ENCODE results near the gene MORN1. TPM values are rescaled to one million over a fixed set of nuclear protein-coding genes. Genes with fewer than 3 reads are reported as not detected.

MORN1 gene
- total and polyA plus RNA-seq, 4 donors, result 5.2 to 23.9 (median 13.9) TPM

DNA sequence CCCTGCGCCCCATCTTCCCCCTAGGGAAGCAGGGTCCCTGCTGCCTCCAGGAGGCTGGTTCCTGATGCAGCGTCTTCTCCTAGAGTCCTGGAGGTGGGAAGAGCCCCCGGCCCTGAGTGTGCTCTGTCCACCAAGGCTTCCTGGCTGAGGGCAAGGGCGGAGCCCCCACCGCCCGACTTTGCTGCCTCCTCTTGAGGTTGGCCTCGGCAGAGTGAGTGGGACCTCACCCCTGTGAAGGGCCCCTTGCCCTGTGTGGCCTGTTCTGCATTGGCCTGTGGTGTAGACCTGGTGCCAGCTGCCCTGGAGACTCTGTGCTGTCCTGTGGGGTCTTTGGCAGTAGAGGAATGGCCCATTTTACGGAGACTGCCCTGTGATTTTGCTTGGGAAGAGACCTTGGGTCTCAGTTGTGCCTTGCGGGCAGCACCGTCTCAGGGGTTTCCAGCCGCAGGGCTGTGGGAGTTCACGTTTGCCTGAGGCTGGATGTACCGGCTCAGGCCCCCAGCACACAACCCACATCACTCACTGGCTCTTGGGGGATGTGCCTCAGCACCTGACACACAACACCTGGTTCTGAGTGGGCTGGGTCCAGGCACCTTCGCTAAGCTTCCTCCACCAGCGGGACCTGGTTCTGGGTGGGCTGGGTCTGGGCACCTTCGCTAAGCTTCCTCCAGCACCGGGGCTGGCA lies 89.6 kb downstream of the MORN1 start:
- Histone ChIP-seq H3K27ac (ENCODE audit: low read depth in 1 of 2, low read length in 1 of 2) (peak overlapping the region in 1 of 2 donors; percentile 94), H3K4me1 (ENCODE audit: control insufficient read depth in 5 of 5, insufficient read depth in 5 of 5, low read length in 5 of 5) (peaks cover 13 to 42% (median 34%) of the 10 kb centered on the region in 5 donors), H3K27me3 (ENCODE audit: control insufficient read depth in 3 of 3, insufficient read depth in 3 of 3, low read length in 2 of 3) (no peaks in the 10 kb centered on the region), H3K9ac (ENCODE audit: insufficient read depth in 1 of 2, low read length in 2 of 2) (no peak overlapping the region), H3K36me3 (ENCODE audit: control insufficient read depth in 4 of 4, insufficient read depth in 4 of 4, low read length in 4 of 4) (peaks cover 7 to 46% (median 18%) of the 10 kb centered on the region in 4 donors), H3K9me3 (ENCODE audit: control insufficient read depth in 4 of 4, insufficient read depth in 3 of 4, low read length in 3 of 4) (no peaks in the 10 kb centered on the region), H3K4me3 (no peak overlapping the region)
- no peak for ATAC-seq (ENCODE audit: insufficient read depth, low FRiP score)
- TF ChIP-seq, protein P1, sequence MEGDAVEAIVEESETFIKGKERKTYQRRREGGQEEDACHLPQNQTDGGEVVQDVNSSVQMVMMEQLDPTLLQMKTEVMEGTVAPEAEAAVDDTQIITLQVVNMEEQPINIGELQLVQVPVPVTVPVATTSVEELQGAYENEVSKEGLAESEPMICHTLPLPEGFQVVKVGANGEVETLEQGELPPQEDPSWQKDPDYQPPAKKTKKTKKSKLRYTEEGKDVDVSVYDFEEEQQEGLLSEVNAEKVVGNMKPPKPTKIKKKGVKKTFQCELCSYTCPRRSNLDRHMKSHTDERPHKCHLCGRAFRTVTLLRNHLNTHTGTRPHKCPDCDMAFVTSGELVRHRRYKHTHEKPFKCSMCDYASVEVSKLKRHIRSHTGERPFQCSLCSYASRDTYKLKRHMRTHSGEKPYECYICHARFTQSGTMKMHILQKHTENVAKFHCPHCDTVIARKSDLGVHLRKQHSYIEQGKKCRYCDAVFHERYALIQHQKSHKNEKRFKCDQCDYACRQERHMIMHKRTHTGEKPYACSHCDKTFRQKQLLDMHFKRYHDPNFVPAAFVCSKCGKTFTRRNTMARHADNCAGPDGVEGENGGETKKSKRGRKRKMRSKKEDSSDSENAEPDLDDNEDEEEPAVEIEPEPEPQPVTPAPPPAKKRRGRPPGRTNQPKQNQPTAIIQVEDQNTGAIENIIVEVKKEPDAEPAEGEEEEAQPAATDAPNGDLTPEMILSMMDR (IDR thresholded peaks at IDR 0.05; ENCODE audit: control extremely low read depth, extremely low read depth), result no peak
- DNase-seq, result no peak
- WGBS, 2 donors, result 65 to 69% methylated on average over 17 of the region's 17 CpGs

DNA sequence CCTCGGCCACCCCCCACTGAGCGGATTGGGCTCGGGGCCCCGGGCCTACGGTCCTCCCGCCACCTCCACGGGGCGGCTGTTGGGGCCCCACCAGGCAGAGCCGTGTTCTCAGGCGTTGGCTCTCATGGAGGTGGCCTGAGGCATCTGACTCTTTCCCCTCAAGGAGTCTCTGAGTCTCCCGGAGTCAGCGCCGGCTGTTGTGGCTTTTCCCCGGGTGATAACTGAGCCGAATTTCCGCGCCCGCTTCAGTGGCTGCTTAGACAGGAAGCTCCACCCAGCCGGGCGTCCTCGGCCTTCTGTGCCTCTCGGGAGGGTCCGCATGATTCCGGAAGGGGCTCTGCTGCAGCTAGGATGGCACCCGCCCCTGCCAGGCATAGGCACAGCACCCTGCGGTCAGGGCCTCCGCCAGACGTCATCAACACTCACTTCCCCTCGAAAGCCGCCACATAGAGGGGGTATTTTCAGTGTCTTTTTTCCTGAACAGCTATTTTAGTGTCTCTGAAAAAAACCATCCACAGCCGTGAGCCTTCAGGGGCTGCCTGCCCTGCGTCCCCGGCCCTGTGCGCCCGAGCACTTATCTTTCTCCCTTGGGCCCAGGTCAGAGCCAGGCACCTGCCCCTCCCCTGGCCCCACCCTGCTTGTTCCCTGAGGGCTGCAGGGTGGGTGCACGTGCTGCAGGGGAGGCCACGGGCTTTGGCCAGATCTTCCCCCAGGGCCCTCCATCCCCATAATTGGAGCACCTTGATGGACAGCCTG lies 90.3 kb downstream of the MORN1 start:
- Histone ChIP-seq H3K27ac (ENCODE audit: low read depth in 1 of 2, low read length in 1 of 2) (peak overlapping the region; percentile 74 to 94), H3K9ac (ENCODE audit: insufficient read depth in 1 of 2, low read length in 2 of 2) (peak overlapping the region in 1 of 2 donors; percentile 4), H3K27me3 (ENCODE audit: control insufficient read depth in 3 of 3, insufficient read depth in 3 of 3, low read length in 2 of 3) (no peaks in the 10 kb centered on the region), H3K4me1 (ENCODE audit: control insufficient read depth in 5 of 5, insufficient read depth in 5 of 5, low read length in 5 of 5) (peaks cover 13 to 46% (median 34%) of the 10 kb centered on the region in 5 donors), H3K4me3 (no peak overlapping the region), H3K36me3 (ENCODE audit: control insufficient read depth in 4 of 4, insufficient read depth in 4 of 4, low read length in 4 of 4) (peaks cover 3 to 39% (median 15%) of the 10 kb centered on the region in 4 donors), H3K9me3 (ENCODE audit: control insufficient read depth in 4 of 4, insufficient read depth in 3 of 4, low read length in 3 of 4) (no peaks in the 10 kb centered on the region)
- 12 to 21% methylated on average over 37 of the region's 37 CpGs for WGBS, 2 donors
- ATAC-seq (ENCODE audit: insufficient read depth, low FRiP score) (peak; percentile 72), DNase-seq (peak; percentile 71 to 78 (median 71))
- TF ChIP-seq, protein P1 (IDR thresholded peaks at IDR 0.05; ENCODE audit: control extremely low read depth, extremely low read depth), result no peak

DNA sequence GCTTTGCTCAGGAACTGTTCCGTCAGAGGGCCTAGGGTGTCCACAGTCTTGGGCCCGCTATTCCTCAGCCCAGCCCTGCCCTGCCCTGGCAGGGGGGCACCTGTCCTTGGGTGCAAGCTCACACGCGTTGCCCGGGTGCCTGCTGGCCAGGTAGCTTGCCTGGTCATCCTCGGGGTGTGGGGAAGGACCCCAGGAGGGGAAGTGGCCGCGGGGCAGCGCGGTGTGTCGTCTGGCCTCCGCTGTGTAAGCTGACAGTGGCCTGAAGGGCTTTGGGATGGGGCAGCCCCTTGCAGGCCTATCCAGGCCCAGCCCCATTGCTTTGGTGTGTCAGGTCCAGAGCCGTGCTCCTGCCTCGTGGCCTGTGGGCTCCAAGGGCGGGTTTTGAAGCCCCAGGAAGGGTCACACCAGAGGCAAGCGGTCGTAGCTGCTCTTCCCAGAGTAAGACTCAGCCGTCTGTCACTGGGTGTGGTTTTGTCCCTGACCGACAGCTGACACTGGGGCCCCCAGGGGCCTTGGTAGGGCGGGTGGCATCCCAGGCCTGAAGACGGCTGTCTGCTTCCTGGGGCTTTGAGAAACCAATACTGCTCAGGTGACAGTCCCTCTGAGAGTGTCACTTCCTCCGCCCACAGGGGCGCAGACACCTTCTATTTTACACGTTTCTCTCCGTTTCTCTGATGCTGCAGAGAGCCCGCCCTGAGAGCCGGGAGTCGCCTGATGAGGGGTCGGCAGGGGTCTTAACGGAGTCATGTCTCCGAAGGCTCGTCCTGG lies 91.2 kb downstream of the MORN1 start:
- ATAC-seq (ENCODE audit: insufficient read depth, low FRiP score) (peak; percentile 5), DNase-seq (no peak)
- Histone ChIP-seq H3K27me3 (ENCODE audit: control insufficient read depth in 3 of 3, insufficient read depth in 3 of 3, low read length in 2 of 3) (no peaks in the 10 kb centered on the region), H3K4me3 (no peak overlapping the region), H3K36me3 (ENCODE audit: control insufficient read depth in 4 of 4, insufficient read depth in 4 of 4, low read length in 4 of 4) (peaks cover 3 to 31% (median 14%) of the 10 kb centered on the region in 4 donors), H3K9me3 (ENCODE audit: control insufficient read depth in 4 of 4, insufficient read depth in 3 of 4, low read length in 3 of 4) (no peaks in the 10 kb centered on the region), H3K27ac (ENCODE audit: low read depth in 1 of 2, low read length in 1 of 2) (peak overlapping the region; percentile 74 to 94), H3K9ac (ENCODE audit: insufficient read depth in 1 of 2, low read length in 2 of 2) (no peak overlapping the region), H3K4me1 (ENCODE audit: control insufficient read depth in 5 of 5, insufficient read depth in 5 of 5, low read length in 5 of 5) (peaks cover 13 to 49% (median 34%) of the 10 kb centered on the region in 5 donors)
- 43 to 47% methylated on average over 29 to 32 of the region's 32 CpGs for WGBS, 2 donors
- TF ChIP-seq, protein P1 (IDR thresholded peaks at IDR 0.05; ENCODE audit: control extremely low read depth, extremely low read depth), result no peak
